Stimulated activated CD8-positive, alpha-beta memory T cell treated with anti-CD3 and anti-CD28 coated beads, Interleukin-4, amount 100 ng/mL, for 48 hours (primary cell): Measurements from ENCODE around the gene NFE2L1.
A peak's percentile ranks its signal among the peaks of the same experiment; 100 is the strongest.
"Not testable (repeated sequence)": the region's sequence is repeated elsewhere in the genome, so short reads cannot be mapped to it uniquely, and the experiment has no call there.

Experiments
- DNase-seq: peaks from one replicate; pipeline ENCODE4 v3.0.0-alpha.2; 2020

The NFE2L1 gene, protein sequence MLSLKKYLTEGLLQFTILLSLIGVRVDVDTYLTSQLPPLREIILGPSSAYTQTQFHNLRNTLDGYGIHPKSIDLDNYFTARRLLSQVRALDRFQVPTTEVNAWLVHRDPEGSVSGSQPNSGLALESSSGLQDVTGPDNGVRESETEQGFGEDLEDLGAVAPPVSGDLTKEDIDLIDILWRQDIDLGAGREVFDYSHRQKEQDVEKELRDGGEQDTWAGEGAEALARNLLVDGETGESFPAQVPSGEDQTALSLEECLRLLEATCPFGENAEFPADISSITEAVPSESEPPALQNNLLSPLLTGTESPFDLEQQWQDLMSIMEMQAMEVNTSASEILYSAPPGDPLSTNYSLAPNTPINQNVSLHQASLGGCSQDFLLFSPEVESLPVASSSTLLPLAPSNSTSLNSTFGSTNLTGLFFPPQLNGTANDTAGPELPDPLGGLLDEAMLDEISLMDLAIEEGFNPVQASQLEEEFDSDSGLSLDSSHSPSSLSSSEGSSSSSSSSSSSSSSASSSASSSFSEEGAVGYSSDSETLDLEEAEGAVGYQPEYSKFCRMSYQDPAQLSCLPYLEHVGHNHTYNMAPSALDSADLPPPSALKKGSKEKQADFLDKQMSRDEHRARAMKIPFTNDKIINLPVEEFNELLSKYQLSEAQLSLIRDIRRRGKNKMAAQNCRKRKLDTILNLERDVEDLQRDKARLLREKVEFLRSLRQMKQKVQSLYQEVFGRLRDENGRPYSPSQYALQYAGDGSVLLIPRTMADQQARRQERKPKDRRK

DNA sequence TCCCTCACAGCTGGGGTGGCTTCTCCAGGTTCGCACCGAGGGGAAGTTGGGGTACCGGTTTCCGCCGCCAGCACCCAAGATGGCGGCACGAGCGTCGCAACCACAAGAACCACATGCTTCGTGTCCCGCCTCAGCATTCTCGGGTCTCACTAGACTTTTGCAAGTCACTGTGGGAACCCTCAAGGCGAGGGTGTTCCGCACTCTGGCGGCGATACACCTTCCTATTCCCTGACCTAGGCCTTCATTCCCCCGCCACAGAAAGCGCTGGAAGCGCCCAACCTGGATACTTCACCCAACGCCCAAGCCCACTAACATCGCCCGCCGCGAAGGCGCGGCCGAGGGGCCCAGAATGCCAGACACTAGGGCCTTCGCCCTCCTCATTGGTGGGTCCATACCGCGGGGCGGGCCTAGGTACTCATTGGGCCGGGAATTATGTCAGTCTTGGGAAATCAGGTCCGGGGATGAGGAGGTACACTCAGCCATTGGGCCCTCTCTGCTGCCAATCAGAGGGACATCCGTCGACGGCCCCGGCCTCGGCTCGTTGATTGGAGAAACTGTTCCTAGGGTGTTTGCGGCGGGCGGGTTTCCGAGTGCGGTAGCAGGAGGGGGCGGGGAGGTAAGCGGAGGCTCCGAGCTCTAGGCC lies at the start of gene NFE2L1:
NFE2L1 (plus strand) TSS at position 619 of the 643 bp plus-strand sequence. CDS start 2,760 bp downstream, outside the sequence.
- DNase-seq: peak; percentile 98

DNA sequence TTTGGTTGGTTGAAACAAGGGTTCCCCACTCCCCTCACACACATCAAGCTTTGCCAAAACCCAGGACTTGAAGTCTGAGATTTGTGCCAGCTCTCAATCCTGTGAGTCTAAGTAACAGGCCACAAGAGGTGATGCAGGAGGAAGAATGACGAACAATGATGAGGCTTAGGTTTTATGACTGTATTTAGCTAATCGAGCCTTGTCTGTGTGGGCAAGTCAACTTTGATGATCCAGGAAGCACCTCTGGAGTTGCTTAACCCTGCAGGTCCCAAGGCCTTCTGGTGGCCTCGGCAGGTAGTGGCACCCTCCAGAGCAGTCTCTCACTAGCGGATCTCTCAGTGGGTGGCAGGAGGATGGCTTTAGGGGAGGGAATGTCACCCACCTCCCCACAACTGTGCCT lies 48.6 kb upstream of the NFE2L1 start:
- DNase-seq: no peak

DNA sequence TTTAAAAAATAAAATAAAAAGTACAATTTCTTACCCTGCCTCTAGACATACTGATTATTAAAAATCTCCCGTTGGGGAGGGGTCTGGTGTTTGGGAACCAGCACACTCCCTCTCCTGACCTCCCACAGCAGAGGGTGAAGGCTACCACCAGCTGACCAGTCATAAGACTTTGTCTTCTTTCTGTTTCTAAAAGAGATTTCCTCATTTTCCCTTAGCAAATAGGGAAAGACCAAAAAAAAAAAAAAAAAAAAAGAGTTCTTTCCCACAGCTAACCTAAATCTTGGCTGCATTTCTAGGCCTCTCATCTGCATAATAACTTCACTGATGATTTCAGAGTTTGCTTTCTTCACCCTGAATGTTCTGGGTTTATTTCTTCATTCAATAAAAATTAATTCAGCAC lies 47.0 kb upstream of the NFE2L1 start:
- DNase-seq: no peak

DNA sequence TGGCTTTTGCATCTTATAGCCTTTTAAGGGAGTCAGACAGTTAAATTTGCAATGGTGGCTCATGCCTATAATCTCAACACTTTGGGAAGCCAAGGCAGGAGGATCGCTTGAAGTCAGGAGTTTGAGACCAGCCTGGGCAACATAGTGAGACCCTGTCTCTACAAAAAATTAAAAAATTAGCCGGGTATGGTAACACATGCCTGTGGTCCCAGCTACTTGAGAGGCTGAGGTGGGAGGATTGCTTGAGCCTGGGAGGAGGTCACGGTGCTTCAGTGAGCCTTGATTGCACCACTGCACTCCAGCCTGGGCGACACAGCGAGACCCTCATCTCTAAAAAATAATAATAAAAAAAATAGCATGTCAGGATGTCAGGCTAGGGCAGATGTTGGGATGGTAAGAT lies 46.5 kb upstream of the NFE2L1 start:
- DNase-seq: not testable (repeated sequence)

DNA sequence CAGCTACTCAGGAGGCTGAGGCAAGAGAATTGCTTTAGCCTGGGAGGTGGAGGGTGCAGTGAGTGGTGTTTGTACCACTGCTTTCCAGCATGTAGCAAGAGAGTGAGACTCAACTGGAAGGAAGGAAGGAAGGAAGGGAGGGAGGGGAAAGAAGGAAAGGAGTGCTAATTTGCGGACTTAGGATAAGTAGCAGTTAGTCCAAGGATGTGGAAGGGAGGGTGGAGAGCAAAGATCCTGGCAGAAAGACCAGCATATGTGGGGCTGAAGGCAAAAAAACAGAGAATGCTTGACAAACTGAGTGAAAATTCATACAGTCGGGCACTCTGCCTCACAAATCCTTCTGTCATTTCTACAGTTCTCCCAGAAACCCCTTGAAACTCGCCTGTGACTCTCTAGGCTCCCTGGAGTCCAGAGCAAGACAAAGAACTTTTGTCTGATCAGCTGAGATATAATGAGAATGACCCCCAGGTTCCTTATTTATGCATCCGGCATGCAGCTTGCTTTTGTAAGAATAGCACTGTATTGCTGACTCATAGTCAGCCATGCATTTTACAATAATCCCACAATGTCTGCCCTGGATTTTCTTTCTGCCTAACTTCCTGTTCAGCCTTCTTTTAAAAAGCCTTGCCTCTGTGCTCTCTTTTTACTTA lies 45.8 kb upstream of the NFE2L1 start:
- no peak for DNase-seq

DNA sequence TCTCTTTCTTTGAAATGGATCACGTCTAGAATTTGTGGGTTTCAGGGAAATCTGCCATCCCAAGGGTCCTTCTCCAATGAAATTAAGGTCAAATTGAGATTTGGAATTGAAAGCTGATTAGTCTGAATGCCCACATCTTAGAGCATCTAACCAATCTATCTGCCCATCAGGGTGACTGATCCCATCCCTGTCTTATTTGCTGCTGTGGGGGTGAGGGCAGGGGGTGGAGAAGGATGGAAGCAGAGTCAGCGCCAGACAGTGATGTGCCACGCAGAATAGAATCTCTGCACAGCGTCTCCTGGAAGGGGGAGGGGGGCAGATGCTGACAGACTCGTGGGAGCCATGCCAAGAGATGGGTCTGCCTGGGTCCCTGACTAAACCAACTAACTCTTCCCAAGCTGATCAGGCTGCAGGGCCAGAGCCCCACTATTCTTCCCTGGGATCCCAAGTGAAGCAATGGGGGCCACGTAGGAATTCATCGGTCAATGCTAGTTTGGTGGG lies 45.2 kb upstream of the NFE2L1 start:
- DNase-seq: no peak

DNA sequence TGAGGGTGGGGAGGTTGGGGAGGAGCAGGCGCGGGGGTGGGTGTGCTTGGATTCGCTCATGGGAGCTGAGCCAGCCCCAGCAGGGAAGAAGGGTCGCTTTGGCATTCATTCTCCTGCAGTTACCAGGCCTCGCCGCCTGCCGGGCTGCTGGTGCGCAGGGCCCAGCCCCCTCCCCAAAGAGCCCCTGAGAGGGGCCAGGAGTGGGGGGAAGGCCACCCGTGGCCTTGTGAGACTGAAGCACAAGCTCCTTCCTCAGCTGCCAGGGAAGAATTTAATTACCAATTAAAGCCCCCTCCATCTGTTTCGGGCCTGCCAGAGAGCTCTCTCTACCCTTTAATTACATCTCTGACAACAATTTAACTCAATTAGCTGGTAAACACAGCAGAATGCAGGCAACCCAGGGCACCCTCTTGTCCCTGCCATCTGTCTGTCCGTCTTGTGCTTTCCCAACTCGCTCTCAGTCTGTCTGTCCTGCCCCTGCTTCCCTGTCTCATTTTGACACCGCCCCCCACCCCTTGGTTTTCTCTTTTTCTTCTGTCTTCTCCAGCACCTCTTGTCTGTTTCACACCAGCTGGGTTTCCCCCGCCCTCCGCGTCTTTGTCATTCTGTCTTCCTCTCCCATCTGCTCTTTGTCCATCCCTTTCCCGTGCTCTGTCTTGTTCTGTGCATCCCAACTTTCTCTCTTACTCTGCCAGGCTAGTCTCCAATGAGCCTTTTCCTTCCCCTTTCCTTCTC lies 44.6 kb upstream of the NFE2L1 start:
- no peak for DNase-seq

DNA sequence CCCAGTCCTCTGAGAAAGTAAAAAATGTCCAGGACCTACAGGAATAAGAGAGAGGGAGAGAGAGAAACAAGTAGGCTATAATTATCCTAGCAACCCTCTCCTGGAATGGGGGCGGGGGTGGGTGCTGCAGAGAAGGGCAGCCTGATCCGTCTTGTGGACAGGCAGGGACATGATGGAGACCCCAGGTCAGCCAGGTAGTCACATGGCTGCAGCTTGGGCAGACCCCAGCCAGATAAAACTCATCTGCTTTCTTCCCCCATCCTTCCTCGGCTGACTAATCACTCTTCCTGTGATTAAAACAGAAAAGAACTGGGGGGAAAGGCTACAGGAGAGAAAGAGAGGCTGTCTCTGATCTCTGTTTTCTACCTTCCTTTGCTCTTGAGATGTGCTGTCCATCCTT lies 43.2 kb upstream of the NFE2L1 start:
- DNase-seq: no peak

DNA sequence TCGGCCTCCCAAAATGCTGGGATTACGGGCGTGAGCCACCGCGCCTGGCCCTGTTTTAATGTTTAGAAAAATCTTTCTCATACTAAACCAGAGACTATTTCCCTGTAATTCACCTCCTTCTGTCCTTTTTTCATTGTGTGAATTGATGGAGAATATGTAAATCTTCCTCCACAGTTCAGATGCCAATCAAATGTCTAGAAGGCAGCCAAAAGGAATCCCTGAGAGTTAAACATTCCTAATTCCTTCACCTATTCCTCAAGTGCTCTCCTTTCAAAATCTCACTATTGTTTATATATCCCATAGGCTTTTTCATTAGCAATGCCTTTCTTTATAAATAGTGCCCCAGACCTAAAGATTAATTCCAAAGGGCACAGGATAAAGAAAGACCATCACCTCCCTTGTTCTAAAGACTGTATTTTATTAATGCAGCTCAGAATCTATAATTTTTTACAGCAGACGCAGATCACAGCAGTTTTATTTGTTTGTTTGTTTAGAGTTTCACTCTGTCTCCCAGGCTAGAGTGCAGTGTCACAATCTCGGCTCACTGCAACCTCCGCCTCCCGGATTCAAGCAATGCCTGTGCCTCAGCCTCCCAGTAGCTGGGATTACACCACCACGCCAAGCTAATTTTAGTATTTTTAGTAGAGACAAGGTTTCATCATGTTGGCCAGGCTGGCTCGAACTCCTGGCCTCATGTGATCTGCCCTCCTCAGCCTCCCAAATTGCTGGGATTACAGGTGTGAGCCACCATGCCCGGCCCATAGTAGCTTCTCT lies 41.0 kb upstream of the NFE2L1 start:
- no peak for DNase-seq

DNA sequence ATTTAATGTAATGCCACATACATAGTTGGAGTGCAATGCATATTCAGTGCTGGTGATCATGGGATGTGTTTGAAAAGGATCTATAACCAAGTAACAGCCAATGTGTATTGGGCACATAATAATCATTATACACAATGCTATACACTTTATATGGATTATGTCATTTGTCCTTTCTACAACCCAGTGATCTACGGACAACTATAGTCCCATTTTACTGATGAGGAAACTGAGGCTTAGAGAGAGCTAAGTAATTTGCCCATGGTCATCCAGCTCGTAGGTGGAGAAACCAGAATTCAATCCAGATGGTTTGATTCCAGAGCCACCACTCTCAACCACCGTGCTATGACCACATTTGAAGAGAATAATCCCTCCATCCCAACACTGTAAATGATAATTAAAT lies 38.0 kb upstream of the NFE2L1 start:
- DNase-seq: no peak

DNA sequence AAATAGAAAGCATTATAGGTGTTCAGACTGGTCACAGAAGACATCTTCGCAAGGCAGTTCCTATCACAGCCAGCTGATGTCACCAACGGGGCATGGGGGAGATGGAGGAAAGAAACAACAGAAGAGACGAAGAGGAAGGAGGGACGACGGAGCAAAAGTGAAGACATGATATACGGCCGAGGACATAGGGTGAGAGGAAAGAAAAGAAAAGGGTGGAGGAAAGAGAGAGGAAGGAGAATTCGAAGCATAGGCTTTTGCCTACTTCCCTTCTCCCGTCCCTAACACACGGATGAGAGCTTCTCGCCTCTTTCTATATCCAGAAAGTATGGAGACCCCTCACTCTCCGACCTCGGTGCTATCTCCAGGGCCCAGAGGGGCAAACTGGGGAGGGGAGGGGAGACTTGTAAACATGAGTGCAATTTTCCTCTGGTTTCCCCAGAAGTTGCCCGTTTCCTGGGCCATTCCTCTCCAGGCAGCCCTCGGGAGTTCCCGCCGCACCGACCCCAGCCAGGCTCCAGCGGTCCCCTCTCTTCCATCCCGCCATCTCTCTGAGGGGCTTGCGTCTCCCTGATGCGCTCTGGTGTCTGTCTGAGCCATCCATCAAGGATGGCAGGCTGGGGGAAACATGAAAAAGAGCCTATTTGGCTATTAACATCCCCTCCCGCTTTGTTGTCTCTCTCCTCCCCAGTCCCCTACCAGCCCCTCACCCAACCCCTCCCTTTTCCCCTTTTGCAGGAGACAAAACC lies 36.6 kb upstream of the NFE2L1 start:
- peak; percentile 57 for DNase-seq

DNA sequence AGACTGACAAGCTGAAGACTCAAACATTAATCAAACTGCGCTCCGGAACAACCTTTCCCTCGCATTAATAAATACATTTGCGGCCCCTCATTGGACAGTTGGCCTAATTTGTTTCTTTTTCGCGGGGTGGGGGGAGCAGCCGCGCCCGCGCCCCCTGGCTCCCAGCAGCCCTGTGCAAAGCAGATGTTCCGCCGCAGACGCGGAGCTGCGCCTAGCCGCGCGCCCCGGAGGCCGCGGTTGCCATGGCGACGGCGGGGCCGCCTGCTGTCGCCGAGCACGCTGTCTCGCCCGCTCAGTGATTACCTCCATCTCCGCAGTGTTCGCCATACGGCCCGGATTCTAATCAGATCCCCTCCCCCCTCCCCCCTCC lies 36.0 kb upstream of the NFE2L1 start:
- DNase-seq: peak; percentile 71

DNA sequence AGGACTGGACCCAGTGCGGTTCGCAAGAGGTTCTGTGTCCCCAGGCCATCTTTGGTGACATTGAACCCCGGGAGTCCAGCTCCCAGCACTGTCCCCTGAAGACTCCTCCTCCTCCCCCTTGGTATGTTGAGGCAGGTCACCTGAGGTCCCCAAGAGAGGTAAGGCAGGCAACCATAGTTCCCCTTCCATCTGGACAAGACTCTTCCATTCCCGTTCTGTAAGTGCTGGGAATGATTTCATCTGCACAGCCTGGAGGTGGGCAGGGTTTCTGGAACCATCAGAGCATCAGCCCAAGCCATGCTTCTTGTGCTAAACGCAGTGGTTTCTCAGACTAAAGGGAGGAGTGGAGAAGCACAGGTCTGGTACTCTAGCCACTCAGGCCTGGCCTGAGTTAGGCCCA lies 35.5 kb upstream of the NFE2L1 start:
- DNase-seq: no peak

DNA sequence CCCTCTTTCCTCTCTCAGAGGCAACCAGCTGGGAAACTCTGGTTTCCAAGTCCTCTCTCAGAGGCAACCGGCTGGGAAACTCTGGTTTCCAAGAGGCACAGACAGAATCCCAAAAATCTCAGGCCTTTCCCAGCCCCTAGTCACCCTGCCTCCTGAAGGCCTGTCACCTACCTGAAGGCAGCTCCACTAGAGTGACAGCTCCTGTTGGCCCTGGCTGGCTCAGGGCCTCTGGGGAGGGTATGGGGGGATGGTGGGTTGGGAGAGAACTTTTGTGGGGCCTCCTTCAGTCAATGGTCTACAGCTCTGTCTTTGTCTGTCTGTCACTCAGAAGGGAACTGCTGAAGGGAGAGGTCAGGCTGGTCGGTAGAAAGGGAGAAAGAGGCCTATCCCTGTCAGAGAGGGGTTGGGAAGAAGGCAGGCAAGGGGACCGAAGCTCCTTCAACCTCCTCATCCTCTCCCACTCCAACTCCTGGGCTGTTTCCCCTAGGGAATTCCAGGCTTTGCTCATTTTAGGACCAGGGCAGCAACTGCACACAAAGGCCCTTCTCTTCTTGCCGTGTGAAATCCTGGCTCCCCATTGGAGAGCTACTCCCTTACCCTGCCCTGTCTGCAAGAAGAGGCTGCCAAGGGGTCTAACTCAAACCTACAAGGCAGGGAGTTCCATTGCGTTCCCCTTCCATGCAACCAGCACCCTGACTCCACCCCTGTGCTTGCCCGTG lies 34.1 kb upstream of the NFE2L1 start:
- DNase-seq: no peak

DNA sequence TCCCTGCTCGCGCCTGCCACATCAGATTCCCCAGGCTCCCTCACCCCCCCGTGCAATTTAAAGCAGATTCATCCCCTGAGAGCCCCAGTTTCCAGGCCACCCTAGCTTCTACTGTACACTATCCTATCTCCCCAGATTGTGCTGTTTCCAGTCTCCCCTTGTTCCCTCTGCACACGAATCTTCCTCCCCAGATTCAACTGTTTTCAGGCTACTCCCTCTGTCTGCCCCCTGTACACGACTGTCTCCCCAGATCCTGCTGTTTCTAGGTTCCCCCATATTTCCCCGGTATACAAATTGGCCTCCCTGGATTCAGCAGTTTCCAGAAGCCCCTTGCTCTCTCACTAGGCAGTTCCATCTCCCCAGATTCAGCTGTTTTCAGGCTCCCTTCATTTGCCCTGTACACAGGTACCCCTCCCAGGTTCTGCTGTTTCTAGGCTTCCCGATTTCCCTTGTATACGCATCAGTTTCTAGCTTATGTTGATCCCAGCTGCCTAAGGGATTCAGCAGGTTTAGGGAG lies 33.5 kb upstream of the NFE2L1 start:
- DNase-seq: no peak

DNA sequence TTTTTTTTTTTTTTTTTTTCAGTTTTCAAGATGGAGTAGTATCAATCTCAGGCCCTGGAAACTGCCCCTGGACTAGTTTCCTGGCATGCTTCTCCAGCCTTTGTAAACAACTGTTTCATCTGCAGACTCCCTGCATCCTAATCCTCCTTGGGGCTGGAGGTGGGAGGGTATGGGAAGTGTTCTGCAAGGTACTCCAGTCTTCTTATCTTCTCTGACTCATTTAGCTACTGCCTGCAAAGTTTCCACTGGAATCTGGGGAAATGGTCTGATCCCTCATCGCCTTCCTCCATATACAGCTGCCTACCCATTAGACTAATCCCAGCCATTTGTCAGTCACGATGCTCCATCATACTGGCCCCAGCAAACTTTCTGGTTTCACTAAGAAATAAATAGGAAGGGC lies 32.0 kb upstream of the NFE2L1 start:
- no peak for DNase-seq

DNA sequence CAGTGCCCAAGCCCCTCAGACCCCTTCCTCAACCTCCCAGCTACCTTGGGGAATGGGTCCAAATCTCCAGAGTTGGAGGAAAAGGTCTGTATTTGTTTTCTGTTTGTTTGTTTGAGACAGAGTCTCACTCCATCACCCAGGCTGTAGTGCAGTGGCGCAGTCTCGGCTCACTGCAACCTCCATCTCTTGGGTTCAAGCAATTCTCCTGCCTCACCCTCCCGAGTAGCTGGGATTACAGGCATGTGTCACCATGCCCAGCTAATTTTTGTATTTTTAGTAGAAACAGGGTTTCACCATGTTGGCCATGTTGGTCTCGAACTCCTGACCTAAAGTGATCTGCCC lies 30.4 kb upstream of the NFE2L1 start:
- not testable (repeated sequence) for DNase-seq

DNA sequence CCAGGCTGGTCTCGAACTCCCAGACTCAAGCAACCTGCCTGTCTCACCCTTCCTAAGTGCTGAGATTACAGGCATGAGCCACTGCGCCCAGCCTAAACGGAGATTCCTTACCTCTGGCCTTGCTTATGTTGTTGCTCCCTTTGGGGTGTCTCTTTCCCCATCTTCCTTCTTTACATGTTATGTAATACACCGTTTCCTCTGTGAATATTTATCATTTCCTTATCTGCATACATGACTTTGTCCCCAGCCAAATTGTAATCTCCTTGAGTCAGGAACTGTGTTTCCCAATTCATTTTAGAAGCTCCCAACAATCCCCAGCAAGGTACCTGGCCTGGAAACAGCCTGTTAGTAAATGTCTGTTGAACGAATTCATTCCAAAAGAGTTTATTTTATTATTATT lies 26.2 kb upstream of the NFE2L1 start:
- no peak for DNase-seq

DNA sequence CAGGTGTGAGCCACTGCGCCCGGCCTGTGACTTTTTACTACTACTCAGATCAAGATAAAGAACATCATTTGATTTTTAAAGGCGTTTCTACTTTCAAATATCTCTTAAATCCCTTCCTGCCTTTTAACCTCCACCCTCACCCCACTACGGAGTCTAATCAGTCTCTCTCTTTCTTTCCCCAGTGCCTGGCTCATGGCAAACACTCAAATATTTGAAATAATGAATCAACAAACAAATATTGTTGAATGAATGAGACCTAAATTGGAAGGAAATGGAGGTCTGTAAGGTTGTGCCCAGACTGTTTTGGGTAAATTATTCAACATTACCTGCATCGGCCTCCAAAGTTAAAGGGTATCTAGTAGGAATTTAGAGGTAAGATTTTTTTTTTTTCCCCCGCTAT lies 25.3 kb upstream of the NFE2L1 start:
- no peak for DNase-seq
